DND-41 (cell line): ENCODE data around the gene FUT6.

Experiments used
- ATAC-seq: fragments of 200-7000 bp; cut with Tn5 transposase; 3 replicates; pipeline ENCODE4 v1.9.1; 2021; ENCODE audit warnings: low read depth; ENCODE audit not compliant: insufficient read depth
- DNase-seq: peaks from one replicate; pipeline ENCODE4 v3.0.0-alpha.2; 2020
- H2AFZ ChIP-seq: 2 replicates; pipeline ENCODE4 v1.6.0; 2012; ENCODE audit warnings: low read depth, low read length
- H3K27ac ChIP-seq: 2 replicates; pipeline ENCODE4 v1.5.1; 2012; ENCODE audit warnings: low read length, inconsistent platforms
- H3K27me3 ChIP-seq: fragments of 200-600 bp; sonication (generic); 2 replicates; pipeline ENCODE4 v1.6.0; 2012; ENCODE audit warnings: low read length, mild to moderate bottlenecking, inconsistent platforms; ENCODE audit not compliant: insufficient read depth, poor library complexity
- H3K36me3 ChIP-seq: 2 replicates; pipeline ENCODE4 v1.5.1; 2012; ENCODE audit warnings: low read length, inconsistent platforms; ENCODE audit not compliant: insufficient read depth
- H3K4me1 ChIP-seq: 2 replicates; pipeline ENCODE4 v1.5.1; 2012; ENCODE audit warnings: mild to moderate bottlenecking, low read length; ENCODE audit not compliant: insufficient read depth
- H3K4me2 ChIP-seq: 2 replicates; pipeline ENCODE4 v1.6.0; 2012; ENCODE audit warnings: mild to moderate bottlenecking, moderate library complexity, low read length, inconsistent platforms; ENCODE audit not compliant: insufficient read depth
- H3K4me3 ChIP-seq, 2 experiments: fragments of 200-600 bp in 1 of 2; shearing (Covaris generic) in 1 of 2; 2 replicates each; pipeline ENCODE4 v1.5.1; 2012 to 2016; ENCODE audit warnings: inconsistent platforms in 2 of 2, low read length in 2 of 2, mild to moderate bottlenecking in 2 of 2, low read depth in 1 of 2, moderate library complexity in 1 of 2
- H3K79me2 ChIP-seq: 2 replicates; pipeline ENCODE4 v1.6.0; 2012; ENCODE audit warnings: low read length, inconsistent platforms; ENCODE audit not compliant: insufficient read depth
- H3K9ac ChIP-seq: 2 replicates; pipeline ENCODE4 v1.6.0; 2012; ENCODE audit warnings: low read depth, mild to moderate bottlenecking, inconsistent platforms, low read length, moderate library complexity
- H3K9me3 ChIP-seq: 2 replicates; pipeline ENCODE4 v1.5.1; 2012; ENCODE audit warnings: low read length, moderate library complexity, mild to moderate bottlenecking, inconsistent platforms; ENCODE audit not compliant: insufficient read depth, severe bottlenecking
- H4K20me1 ChIP-seq: 2 replicates; pipeline ENCODE4 v1.6.0; 2012; ENCODE audit warnings: low read length; ENCODE audit not compliant: insufficient read depth
- EZH2 ChIP-seq: IDR thresholded peaks from 3 replicates; pipeline ENCODE4 v1.6.1; 2012; ENCODE audit warnings: borderline replicate concordance, low read depth, mild to moderate bottlenecking, moderate library complexity, low read length, inconsistent platforms; ENCODE audit not compliant: severe bottlenecking
- TF ChIP-seq, protein P1 (sequence below): IDR thresholded peaks from 2 replicates; pipeline ENCODE4 v1.5.1; 2012; ENCODE audit warnings: borderline replicate concordance, low read length, moderate library complexity, mild to moderate bottlenecking; ENCODE audit not compliant: poor library complexity, severe bottlenecking; ENCODE audit errors: extremely low read depth

FUT6 gene

DNA sequence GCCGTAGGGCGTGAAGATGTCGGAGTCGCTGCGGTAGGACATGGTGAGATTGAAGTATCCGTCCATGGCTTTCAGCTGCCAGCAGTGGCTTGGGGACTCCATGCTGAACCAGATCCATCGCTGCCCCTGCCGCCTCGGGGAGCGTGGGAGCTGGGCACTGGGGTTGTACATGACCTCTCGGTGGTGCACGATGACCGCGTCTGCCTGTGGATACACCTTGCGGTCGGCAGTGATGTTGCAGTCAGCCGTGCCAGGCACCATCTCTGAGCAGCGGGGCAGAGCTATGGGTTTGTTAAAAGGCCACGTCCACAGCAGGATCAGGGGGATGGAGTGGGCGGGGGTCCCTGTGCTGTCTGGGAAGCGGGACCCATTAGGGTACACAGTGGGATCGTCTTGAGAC is 7.4 kb downstream of the FUT6 start:
- Histone ChIP-seq H3K36me3 (no peaks in the 10 kb centered on the region), H2AFZ (no peak overlapping the region), H3K27me3 (peaks cover 14% of the 10 kb centered on the region), H3K4me2 (no peak overlapping the region), H3K79me2 (no peaks in the 10 kb centered on the region), H3K27ac (no peak overlapping the region), H4K20me1 (no peaks in the 10 kb centered on the region; the same call in 1 of the 2 replicates), H3K9me3 (no peaks in the 10 kb centered on the region), H3K9ac (no peak overlapping the region), H3K4me3 (no peak overlapping the region), H3K4me1 (no peaks in the 10 kb centered on the region)
- DNase-seq (no peak), ATAC-seq (no peak)
- TF ChIP-seq EZH2, result no peak
- TF ChIP-seq, protein P1, sequence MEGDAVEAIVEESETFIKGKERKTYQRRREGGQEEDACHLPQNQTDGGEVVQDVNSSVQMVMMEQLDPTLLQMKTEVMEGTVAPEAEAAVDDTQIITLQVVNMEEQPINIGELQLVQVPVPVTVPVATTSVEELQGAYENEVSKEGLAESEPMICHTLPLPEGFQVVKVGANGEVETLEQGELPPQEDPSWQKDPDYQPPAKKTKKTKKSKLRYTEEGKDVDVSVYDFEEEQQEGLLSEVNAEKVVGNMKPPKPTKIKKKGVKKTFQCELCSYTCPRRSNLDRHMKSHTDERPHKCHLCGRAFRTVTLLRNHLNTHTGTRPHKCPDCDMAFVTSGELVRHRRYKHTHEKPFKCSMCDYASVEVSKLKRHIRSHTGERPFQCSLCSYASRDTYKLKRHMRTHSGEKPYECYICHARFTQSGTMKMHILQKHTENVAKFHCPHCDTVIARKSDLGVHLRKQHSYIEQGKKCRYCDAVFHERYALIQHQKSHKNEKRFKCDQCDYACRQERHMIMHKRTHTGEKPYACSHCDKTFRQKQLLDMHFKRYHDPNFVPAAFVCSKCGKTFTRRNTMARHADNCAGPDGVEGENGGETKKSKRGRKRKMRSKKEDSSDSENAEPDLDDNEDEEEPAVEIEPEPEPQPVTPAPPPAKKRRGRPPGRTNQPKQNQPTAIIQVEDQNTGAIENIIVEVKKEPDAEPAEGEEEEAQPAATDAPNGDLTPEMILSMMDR, result no peak

DNA sequence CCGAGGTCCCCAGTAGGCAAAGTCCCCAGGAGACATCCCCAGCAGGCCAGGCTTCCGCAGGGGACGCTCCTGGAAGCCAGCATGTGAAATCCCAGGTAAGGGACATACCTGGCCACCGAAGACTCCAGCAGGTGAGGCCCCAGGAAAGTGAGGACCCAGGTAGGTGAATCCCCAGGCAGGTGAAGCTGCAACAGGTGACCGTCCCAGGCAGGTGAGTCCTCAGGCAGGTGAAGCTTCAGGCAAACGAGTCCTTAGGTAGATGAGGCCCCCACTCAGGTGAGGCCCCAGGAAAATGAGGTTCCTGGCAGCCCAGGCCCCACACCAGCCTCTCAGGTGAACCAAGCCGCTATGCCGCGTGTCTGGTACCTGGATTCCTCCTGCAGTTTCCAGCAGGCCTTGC is 8.3 kb downstream of the FUT6 start:
- peaks cover 17% of the 10 kb centered on the region for H3K27me3 ChIP-seq
- no peaks in the 10 kb centered on the region for H3K36me3 ChIP-seq
- no peak overlapping the region for H3K4me3 ChIP-seq
- H2AFZ ChIP-seq, result no peak overlapping the region
- H3K9me3 ChIP-seq, result no peaks in the 10 kb centered on the region
- H3K9ac ChIP-seq, result no peak overlapping the region
- no peaks in the 10 kb centered on the region for H3K79me2 ChIP-seq
- H4K20me1 ChIP-seq, result peaks cover 3% of the 10 kb centered on the region
- ATAC-seq (no peak), DNase-seq (no peak)
- TF ChIP-seq, protein P1, result no peak
- no peak for TF ChIP-seq EZH2
- no peak overlapping the region for H3K27ac ChIP-seq
- no peak overlapping the region for H3K4me2 ChIP-seq
- H3K4me1 ChIP-seq, result peaks cover 8% of the 10 kb centered on the region

DNA sequence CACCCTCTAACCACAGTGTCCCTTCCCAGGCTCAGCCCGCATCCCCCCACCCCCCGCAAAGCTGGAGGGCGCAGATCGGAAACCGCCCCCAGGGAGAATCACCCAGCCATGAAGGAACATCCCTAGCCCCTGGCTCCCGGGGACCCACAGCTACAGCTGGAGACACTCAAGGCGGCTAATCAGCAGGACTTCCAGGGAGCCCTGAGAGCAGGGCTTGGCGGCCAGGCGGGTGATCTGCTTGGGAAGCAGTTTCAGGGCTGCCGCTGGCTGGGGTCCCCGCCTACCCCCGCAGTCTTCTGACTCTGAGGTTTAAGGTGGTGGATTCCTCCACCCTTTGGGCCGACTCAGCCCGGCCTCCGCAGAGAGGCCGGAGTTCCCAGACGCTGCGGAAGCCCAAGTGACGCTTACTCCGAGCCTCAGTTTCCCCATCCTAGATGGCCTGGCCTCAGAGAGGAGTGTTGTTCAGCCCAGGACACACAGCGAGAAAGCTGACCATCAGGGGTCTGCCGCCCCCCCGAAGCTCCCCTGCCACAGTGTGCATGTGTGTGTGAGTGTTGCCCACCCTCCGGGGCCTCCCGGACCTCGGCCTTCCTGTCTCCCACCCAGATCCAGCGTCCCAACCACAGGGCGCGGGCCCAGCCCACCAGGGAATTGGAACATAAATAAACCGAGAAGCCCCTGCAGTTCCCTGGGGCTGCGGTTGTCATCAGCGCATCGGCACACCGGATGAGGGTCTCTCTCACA is 9.8 kb downstream of the FUT6 start:
- H3K27me3 ChIP-seq, result peaks cover 17% of the 10 kb centered on the region
- TF ChIP-seq, protein P1, result no peak
- TF ChIP-seq EZH2, result no peak
- no peak for ATAC-seq
- no peak overlapping the region for H3K27ac ChIP-seq
- DNase-seq, result no peak
- H3K4me1 ChIP-seq, result peaks cover 9% of the 10 kb centered on the region
- H3K4me2 ChIP-seq, result no peak overlapping the region
- no peaks in the 10 kb centered on the region for H3K9me3 ChIP-seq
- no peaks in the 10 kb centered on the region for H3K36me3 ChIP-seq
- H2AFZ ChIP-seq, result no peak overlapping the region
- no peaks in the 10 kb centered on the region for H3K79me2 ChIP-seq
- H3K9ac ChIP-seq, result no peak overlapping the region
- H4K20me1 ChIP-seq, result peaks cover 3% of the 10 kb centered on the region
- H3K4me3 ChIP-seq, result no peak overlapping the region
